DND-41 (cell line): Measurements from ENCODE around the gene LRPPRC.

Experiments
- EZH2 ChIP-seq: IDR thresholded peaks from 3 replicates; pipeline ENCODE4 v1.6.1; 2012; ENCODE audit warnings: borderline replicate concordance, low read depth, mild to moderate bottlenecking, moderate library complexity, low read length, inconsistent platforms; ENCODE audit not compliant: severe bottlenecking
- TF ChIP-seq, protein P1 (sequence below): IDR thresholded peaks from 2 replicates; pipeline ENCODE4 v1.5.1; 2012; ENCODE audit warnings: borderline replicate concordance, low read length, moderate library complexity, mild to moderate bottlenecking; ENCODE audit not compliant: poor library complexity, severe bottlenecking; ENCODE audit errors: extremely low read depth

DNA sequence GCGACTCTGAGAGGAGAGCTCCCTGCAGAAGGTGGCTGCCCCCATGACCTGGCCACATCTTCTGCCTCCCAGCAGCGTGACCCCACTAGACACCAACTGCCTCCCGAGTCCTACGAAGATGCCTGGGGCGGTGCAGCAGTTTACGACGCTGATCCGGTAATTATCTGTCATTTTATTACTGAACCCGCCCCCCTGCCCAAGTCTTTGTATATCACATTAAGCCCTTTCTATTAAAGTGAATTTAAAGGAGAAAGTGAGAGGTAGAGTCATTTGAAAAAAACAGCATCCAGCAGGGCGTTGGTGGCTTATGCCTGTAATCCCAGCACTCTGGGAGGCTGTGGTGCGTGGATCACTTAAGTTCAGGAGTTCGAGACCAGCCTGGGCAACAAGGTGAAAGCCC lies 123.6 kb downstream of the LRPPRC start:
- TF ChIP-seq, protein P1, sequence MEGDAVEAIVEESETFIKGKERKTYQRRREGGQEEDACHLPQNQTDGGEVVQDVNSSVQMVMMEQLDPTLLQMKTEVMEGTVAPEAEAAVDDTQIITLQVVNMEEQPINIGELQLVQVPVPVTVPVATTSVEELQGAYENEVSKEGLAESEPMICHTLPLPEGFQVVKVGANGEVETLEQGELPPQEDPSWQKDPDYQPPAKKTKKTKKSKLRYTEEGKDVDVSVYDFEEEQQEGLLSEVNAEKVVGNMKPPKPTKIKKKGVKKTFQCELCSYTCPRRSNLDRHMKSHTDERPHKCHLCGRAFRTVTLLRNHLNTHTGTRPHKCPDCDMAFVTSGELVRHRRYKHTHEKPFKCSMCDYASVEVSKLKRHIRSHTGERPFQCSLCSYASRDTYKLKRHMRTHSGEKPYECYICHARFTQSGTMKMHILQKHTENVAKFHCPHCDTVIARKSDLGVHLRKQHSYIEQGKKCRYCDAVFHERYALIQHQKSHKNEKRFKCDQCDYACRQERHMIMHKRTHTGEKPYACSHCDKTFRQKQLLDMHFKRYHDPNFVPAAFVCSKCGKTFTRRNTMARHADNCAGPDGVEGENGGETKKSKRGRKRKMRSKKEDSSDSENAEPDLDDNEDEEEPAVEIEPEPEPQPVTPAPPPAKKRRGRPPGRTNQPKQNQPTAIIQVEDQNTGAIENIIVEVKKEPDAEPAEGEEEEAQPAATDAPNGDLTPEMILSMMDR: no peak
- no peak for TF ChIP-seq EZH2
